GM18907 (cell line): ENCODE results near the gene SLC50A1.

ENCODE experiments used
- ATAC-seq: cut with Tn5 transposase; IDR thresholded peaks from one replicate; pipeline ENCODE4 v1.9.1; 2021; ENCODE audit warnings: mild to moderate bottlenecking, moderate library complexity; ENCODE audit not compliant: unreplicated experiment

The SLC50A1 gene

DNA sequence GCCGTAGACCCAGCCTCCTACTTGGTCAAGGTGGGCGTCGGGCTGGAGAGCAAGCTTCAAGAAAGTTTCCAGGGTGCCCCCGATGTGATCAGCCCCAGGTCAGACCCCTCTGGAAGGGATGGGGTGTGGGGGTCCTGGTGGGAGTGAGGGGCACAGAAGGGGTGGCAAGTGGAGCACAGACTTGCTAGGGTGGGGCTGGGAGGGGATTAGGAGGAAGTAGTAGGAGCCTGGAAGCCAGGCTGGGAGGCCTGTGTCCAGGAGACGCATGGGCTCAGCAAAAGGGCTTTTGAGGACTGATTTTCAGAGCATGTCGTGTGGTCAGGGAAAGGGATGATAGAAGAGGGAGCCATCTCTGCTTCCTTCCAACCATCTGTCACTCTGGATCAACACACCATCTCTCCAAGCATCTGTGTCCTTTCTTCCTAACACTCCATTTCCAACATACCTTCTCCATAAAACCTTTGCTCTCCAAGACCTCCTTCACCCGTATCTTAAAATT, 46.4 kb downstream of the SLC50A1 start:
- ATAC-seq, result no peak

DNA sequence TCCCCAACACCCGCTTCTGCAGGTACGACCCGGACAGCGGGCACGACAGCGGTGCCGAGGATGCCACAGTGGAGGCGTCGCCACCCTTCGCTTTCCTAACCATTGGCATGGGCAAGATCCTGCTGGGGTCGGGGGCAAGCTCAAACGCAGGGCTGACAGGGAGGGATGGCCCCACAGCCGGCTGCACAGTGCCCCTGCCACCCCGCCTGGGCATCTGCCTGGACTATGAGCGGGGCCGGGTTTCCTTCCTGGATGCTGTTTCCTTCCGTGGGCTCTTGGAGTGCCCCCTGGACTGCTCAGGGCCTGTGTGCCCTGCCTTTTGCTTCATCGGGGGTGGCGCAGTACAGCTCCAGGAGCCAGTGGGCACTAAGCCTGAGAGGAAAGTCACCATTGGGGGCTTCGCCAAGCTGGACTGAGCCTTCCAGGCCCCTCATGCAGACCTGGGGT, 48.1 kb downstream of the SLC50A1 start:
- ATAC-seq, result no peak

DNA sequence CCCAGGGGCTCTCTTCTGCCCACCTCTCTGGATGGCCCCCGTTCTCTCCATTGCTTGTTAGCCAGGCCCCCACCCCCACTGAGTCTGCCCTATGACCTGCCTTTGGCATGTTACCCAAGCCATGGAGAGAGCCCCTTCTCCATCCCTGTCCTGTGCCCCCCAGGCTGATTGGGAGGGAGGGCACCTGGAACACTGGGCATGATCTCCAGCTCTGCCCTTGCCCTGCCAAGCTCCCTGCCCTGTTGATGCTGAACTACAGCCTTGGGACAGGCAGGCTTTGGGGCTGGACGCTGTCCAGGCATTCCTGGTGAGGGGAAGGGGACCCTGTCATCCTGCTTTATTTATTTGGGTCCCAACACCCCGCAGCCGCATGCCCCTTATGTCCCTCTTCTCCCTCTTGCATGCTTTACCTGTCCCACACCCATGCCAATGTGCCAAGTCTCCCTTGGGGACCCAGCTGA, 48.7 kb downstream of the SLC50A1 start:
- no peak for ATAC-seq

DNA sequence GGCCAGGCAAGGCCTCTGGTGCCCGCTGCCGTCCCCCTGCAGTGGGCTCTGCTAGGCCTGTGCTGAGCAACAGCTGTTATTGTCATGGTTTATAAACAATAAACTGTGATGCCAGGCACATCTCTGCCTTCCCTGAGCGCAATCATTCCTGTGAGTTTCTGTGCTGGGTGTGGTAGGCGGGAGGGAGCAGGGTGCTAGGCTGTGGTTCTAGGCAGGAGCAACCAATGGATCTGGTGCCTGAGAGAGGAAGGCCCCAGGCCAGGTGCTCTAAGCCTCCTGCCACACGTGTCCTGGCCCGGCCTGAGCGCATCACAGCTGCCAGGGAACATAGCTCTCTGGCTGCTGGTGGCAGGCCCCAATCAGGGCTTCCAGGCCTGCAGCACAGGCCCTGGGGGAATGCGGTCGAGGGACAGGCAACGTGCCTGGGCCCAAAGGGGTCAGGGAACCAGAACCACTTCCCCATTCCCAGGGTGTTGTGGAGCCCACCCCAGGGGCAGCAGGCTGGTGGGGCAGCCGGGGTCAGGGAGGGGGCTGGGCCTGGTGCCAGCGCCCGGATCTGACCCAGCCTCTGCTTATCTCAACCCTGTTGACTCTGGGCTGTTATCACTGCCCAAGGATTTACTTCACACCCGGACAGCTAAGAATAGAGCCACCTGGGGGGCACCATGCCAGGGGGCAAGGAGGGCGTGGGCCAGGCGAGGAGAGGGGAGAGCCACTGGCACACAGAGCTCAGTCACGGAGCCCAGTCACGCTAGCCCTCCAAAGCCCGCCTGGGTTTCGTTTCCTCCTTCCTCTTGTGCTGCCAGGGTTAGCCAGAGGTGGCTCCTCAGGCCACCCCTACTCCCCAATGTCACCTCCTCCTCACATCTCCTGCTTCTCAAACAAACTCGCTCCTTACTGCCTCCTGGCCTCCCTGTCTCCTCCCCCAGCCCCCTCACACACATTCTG, 49.5 kb downstream of the SLC50A1 start:
- ATAC-seq, result peak; percentile 86

DNA sequence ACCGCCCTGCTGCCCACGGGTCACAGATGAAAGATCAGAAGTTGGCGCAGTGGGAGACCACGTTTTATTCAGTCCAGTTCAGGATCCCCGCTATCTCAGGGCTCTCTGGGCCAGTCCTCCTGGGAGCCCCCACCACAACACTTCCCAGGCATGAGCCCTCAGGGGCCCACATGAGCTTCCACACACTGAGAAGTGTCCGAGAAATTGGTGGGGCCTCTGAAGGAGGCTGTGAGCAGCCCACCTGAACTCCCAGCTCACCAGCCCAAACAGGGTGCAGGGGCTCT, 50.1 kb downstream of the SLC50A1 start:
- ATAC-seq, result no peak

DNA sequence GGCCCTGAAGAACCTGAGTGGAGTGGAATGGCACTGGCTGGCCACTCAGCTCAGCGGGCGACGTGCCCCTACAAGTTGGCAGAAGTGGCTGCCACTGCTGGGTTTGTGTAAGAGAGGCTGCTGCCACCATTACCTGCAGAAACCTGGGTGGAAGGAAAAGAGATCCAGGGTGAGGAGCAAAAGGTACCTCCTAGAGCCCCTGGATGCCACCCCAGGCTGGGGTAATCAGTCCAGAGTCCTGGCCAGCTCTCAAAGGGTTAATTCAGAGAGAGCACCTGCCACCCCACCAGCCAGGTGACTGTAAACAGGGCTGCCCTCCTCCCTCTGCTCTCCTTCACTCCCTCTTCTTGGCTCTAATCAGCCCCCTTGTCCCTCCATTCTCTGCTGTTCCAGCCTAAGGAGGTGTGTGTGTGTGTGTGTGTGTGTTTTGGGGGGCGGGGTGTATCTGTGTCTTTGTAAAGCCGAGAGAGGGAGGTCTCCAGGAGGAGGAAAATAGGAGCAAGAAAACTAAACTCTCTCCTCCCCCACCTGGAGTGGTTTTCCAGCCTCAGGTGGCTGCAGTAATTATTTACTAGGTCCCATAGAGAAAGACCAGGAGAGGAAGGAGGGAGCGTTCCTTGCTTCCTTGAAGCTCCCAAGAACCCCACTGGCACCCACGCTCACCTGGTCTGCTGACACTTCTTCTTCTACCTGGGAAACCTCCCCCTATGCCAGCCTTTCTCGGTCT, 50.6 kb downstream of the SLC50A1 start:
- ATAC-seq, result no peak

DNA sequence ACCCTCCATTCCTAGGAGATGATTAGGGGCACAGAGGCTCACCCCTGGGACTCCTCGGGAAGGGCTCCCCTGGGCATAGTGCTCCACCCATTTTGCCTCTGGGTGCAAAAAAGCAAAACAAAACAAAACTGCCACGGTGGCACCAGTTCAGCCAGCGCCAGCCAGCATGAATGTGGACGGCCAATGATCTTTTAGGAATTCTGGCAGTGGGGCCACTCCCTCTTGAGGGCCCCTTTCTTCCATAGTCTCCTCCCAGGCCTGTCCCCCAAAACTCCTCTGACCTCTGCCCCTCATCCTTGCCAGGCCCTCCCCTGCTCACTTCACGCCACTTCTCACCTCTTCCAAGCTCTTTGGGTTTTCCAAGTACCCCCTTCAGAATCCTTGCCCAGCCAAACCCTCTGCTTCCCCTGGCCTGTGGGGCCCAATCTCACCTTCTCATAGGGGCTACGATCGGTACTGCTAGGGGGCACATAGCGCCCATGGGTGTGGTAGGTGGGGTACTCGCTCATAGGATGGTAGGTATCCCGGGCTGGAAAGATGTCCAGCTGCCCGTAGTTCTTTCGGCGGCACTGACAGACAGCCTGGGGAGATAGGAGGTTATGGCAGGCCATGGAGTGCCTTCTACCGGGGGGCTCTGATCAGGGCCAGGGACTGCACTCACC, 51.3 kb downstream of the SLC50A1 start:
- no peak for ATAC-seq

DNA sequence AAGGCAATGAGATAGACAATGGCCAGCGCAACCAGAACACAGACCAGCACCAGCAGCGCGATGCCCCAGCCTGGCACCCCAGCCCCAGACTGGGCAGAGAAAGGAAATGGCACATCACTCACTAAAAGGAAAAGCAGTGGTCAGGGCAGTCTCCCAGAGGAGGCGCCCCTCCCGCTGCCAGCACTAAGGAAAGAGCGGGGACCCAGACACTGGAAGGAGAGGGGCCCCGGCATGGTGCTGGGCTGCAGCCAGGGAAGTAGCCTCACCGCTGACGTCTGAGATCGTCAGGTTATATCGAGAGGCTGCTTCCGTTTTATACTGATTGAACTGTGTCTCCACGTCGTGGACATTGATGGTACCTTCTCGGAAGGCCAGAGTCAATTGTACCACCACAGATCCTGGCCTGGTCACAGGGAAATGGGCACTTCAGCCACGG, 51.8 kb downstream of the SLC50A1 start:
- ATAC-seq, result no peak

DNA sequence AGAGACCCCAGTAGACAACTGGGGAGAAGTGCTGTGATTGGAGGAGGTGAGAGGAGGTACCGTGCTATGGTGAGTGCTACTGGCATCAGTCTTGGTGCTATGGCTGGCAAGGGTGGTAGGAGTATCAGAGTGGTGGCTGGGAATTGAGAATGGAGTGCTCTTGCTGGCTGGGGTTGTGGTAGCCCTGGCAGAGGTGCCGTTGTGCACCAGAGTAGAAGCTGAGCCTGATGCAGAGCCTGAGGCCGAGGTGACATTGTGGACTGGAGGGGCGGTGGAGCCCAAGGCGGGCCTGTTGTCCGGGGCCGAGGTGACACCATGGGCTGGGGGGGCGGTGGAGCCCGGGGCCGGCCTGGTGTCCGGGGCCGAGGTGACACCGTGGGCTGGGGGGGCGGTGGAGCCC, 52.6 kb downstream of the SLC50A1 start:
- ATAC-seq, result no peak
